K562 (cell line): ENCODE measurements around the gene AIMP2. TPM values are rescaled to one million over a fixed set of nuclear protein-coding genes. Genes with fewer than 3 reads are reported as not detected.

Source experiments
- BDP1 ChIP-seq: IDR thresholded peaks from 3 replicates; pipeline ENCODE4 v1.6.1; 2011; ENCODE audit not compliant: insufficient read length, insufficient read depth
- BRD9 ChIP-seq: fragments of 450-650 bp; IDR thresholded peaks from 2 replicates; pipeline ENCODE4 v1.6.1; 2018; ENCODE audit warnings: low read depth; ENCODE audit not compliant: partially characterized antibody
- CBFB ChIP-seq: sonication (generic); formaldehyde crosslinking; IDR thresholded peaks from 2 replicates; pipeline ENCODE4 v1.4.0; 2020; ENCODE audit warnings: mild to moderate bottlenecking, missing genetic modification reagents
- CEBPG ChIP-seq, 3 experiments: fragments of 200-800 bp in 1 of 3; sonication (Bioruptor generic) in 1 of 3; sonication (generic) in 1 of 3; formaldehyde crosslinking in 1 of 3; IDR thresholded peaks in 2 of 3; conservative IDR thresholded peaks in 1 of 3; 2 replicates each; pipeline versions ENCODE4 v1.6.1 to v1.8.0; 2016 to 2022; ENCODE audit warnings: missing compliant biosample characterization in 2 of 3, missing genetic modification characterization in 2 of 3, mild to moderate bottlenecking in 1 of 3, missing genetic modification reagents in 1 of 3
- DDX20 ChIP-seq: fragments of 450-650 bp; IDR thresholded peaks from 2 replicates; pipeline ENCODE4 v1.6.1; 2016; ENCODE audit warnings: missing genetic modification characterization, low read depth, mild to moderate bottlenecking, missing compliant biosample characterization, moderate library complexity
- E2F3 ChIP-seq: fragments of 250-450 bp; sonication (Bioruptor Pico); IDR thresholded peaks from 2 replicates; pipeline ENCODE4 v1.4.0; 2020; ENCODE audit warnings: mild to moderate bottlenecking
- ESRRA ChIP-seq: fragments of 450-650 bp; IDR thresholded peaks from 2 replicates; pipeline ENCODE4 v1.6.1; 2014; ENCODE audit warnings: low read depth, mild to moderate bottlenecking, moderate library complexity, borderline replicate concordance
- ETS2 ChIP-seq: IDR thresholded peaks from 2 replicates; pipeline ENCODE4 v1.6.1; 2016; ENCODE audit warnings: borderline replicate concordance, missing genetic modification characterization, mild to moderate bottlenecking, moderate library complexity, missing compliant biosample characterization; ENCODE audit not compliant: poor library complexity, severe bottlenecking
- HLTF ChIP-seq: fragments of 450-650 bp; IDR thresholded peaks from 2 replicates; pipeline ENCODE4 v1.6.1; 2016
- HSF4 ChIP-seq: fragments of 250-450 bp; sonication (Bioruptor Pico); IDR thresholded peaks from 2 replicates; pipeline ENCODE4 v2.1.2; 2022; ENCODE audit warnings: mild to moderate bottlenecking, moderate library complexity, borderline replicate concordance
- JUNB ChIP-seq: fragments of 450-650 bp; formaldehyde crosslinking; conservative IDR thresholded peaks from 2 replicates; pipeline ENCODE4 v1.4.0; 2020; ENCODE audit warnings: mild to moderate bottlenecking
- KAT2B ChIP-seq: IDR thresholded peaks from one replicate; pipeline ENCODE4 v1.6.1; 2012; ENCODE audit warnings: low read depth, mild to moderate bottlenecking, control low read depth, inconsistent platforms, low read length, moderate library complexity
- KLF10 ChIP-seq: fragments of 250-450 bp; sonication (Bioruptor Pico); IDR thresholded peaks from 2 replicates; pipeline ENCODE4 v1.6.1; 2021; ENCODE audit warnings: matching md5 sums
- KLF13 ChIP-seq: fragments of 450-650 bp; IDR thresholded peaks from 2 replicates; pipeline ENCODE4 v1.6.1; 2016; ENCODE audit warnings: missing genetic modification characterization, low read depth, mild to moderate bottlenecking, missing compliant biosample characterization, moderate library complexity, borderline replicate concordance
- LEF1 ChIP-seq: fragments of 450-650 bp; IDR thresholded peaks from 2 replicates; pipeline ENCODE4 v1.6.1; 2016; ENCODE audit warnings: mild to moderate bottlenecking
- MTA3 ChIP-seq: fragments of 450-650 bp; formaldehyde crosslinking; IDR thresholded peaks from 2 replicates; pipeline ENCODE4 v1.6.1; 2017; ENCODE audit warnings: mild to moderate bottlenecking, borderline replicate concordance
- NBN ChIP-seq: fragments of 450-650 bp; IDR thresholded peaks from 2 replicates; pipeline ENCODE4 v1.6.1; 2016; ENCODE audit warnings: low read depth, mild to moderate bottlenecking
- PBX2 ChIP-seq, 2 experiments: IDR thresholded peaks in 1 of 2; conservative IDR thresholded peaks in 1 of 2; 2 replicates each; pipeline ENCODE4 v1.6.1; 2016; ENCODE audit warnings: low read depth in 2 of 2, mild to moderate bottlenecking in 1 of 2, missing compliant biosample characterization in 1 of 2, missing genetic modification characterization in 1 of 2, moderate library complexity in 1 of 2
- PTRF ChIP-seq: fragments of 450-650 bp; IDR thresholded peaks from 2 replicates; pipeline ENCODE4 v1.6.1; 2016; ENCODE audit warnings: mild to moderate bottlenecking, missing genetic modification characterization, missing compliant biosample characterization
- SMARCA5 ChIP-seq: fragments of 450-650 bp; IDR thresholded peaks from 2 replicates; pipeline ENCODE4 v1.6.1; 2016
- SMARCE1 ChIP-seq: fragments of 450-650 bp; IDR thresholded peaks from 2 replicates; pipeline ENCODE4 v1.7.1; 2016; ENCODE audit warnings: mild to moderate bottlenecking
- SOX6 ChIP-seq: fragments of 450-650 bp; IDR thresholded peaks from 2 replicates; pipeline ENCODE4 v1.6.1; 2014; ENCODE audit warnings: mild to moderate bottlenecking
- TARDBP ChIP-seq: fragments of 450-650 bp; IDR thresholded peaks from 2 replicates; pipeline ENCODE4 v1.6.1; 2016
- USF2 ChIP-seq: sonication (generic); formaldehyde crosslinking; IDR thresholded peaks from 2 replicates; pipeline ENCODE4 v1.5.0; 2020; ENCODE audit warnings: missing genetic modification reagents
- ZFX ChIP-seq: sonication (generic); formaldehyde crosslinking; IDR thresholded peaks from 2 replicates; pipeline ENCODE4 v1.8.0; 2022; ENCODE audit warnings: mild to moderate bottlenecking, missing genetic modification reagents, moderate library complexity
- ZSCAN32 ChIP-seq: fragments of 450-650 bp; formaldehyde crosslinking; IDR thresholded peaks from 2 replicates; pipeline ENCODE4 v1.4.0; 2020; ENCODE audit warnings: mild to moderate bottlenecking, moderate library complexity
- polyA plus RNA-seq, 8 experiments: library from polyadenylated mRNA; depleted of rRNA in 4 of 8; stranded (reverse) in 5 of 8; unstranded in 3 of 8; fragments of >200 nt; fragmentation: Nextera tagmentation in 2 of 8; fragmentation: Illumina TruSeq in 1 of 8; extraction: Ambion mirVana in 2 of 8; extraction: Trizol in 1 of 8; gene quantifications; 2 replicates each; pipeline versions ENCODE4 v1.2.1 to v1.2.3, GENCODE V29; 2011 to 2014; ENCODE audit warnings: inconsistent platforms in 1 of 8, missing spikeins in 1 of 8
- total RNA-seq, 7 experiments: library from RNA; depleted of rRNA in 6 of 7; stranded (reverse); fragments of >200 nt in 6 of 7; fragmentation: Illumina TruSeq in 2 of 7; extraction: Trizol in 2 of 7; gene quantifications; 2 replicates each; pipeline versions ENCODE4 v1.2.1 to v1.2.3, GENCODE V29; 2011 to 2021; ENCODE audit warnings: low replicate concordance in 1 of 7

Gene AIMP2
- total and polyA plus RNA-seq, 9 of the 15 experiments (the other 6 are each of a cell fraction or from before 2014, with no cell fraction given): 47.5 to 84.9 (median 63.5) TPM

- TF ChIP-seq PBX2 (CRISPR knock-in tag; IDR thresholded peaks at IDR 0.05; ENCODE audit: low read depth) (no peak), PBX2 (tag; conservative IDR thresholded peaks at IDR 0.05; ENCODE audit: low read depth) (0 out of 2 replicates have a peak, but pooled peaks have one; percentile 5), MTA3 (peak; percentile 66; the same call in 1 of the 2 replicates), ZFX (no peak), JUNB (CRISPR knock-in tag) (no peak), KLF10 (CRISPR knock-in tag) (no peak), DDX20 (tag) (peak; percentile 83), ESRRA (no peak), HLTF (no peak), CEBPG (CRISPR knock-in tag; IDR thresholded peaks at IDR 0.05) (peak; percentile 98), CEBPG (tag; conservative IDR thresholded peaks at IDR 0.05 in 1 of 2, IDR thresholded peaks at IDR 0.05 in 1 of 2) (peak; percentile 88 to 99), KLF13 (tag) (peak; percentile 51; the same call in 1 of the 2 replicates), USF2 (CRISPR knock-in tag) (no peak), SMARCA5 (no peak), SOX6 (peak; percentile 57; the same call in 1 of the 2 replicates), ZSCAN32 (CRISPR knock-in tag) (peak; percentile 95), LEF1 (peak; percentile 72; the same call in 1 of the 2 replicates), E2F3 (no peak), KAT2B (no peak), HSF4 (0 out of 2 replicates have a peak, but pooled peaks have one; percentile 4), BRD9 (peak; percentile 92), BDP1 (no peak), NBN (peak; percentile 31; the same call in 1 of the 2 replicates), TARDBP (0 out of 2 replicates have a peak, but pooled peaks have one; percentile 22), PTRF (tag) (peak; percentile 65), SMARCE1 (peak; percentile 53; the same call in 1 of the 2 replicates), CBFB (CRISPR knock-in tag) (no peak), ETS2 (no peak)
Measured at GRCh38 chr7:6015917-6016652, 7.0 kb downstream of the AIMP2 start (continued).
